GM13976 (cell line): Measurements from ENCODE around the gene CYSRT1.
A peak's percentile ranks its signal among the peaks of the same experiment; 100 is the strongest.

Experiments used
- DNase-seq: peaks from one replicate; pipeline ENCODE4 v3.0.0; 2012; ENCODE audit warnings: low spot score
- CTCF ChIP-seq: IDR thresholded peaks from 2 replicates; pipeline ENCODE4 v1.5.1; 2012; ENCODE audit warnings: borderline replicate concordance, mild to moderate bottlenecking; ENCODE audit not compliant: insufficient read depth; ENCODE audit errors: extremely low read depth, missing control alignments, control extremely low read depth
- in situ Hi-C: fragments of 300-500 bp; cut with MboI; formaldehyde crosslinking; loops from one replicate; pipeline ENCODE4 v1.12.0; 2022; ENCODE audit warnings: low sequenced_read_pairs, mixed read lengths, inconsistent platforms; ENCODE audit not compliant: unreplicated experiment

Gene CYSRT1

GRCh38 chr9:137224830-137225694, at the start of gene CYSRT1:
Gene CYSRT1 (plus strand): TSS chr9:137225174. CDS start chr9:137225622, 448 bp downstream.
- in situ Hi-C loops = loop anchor here (5.0 kb wide), 1 partner anchor 108 kb away; no protein-coding TSS in a partner anchor
- DNase-seq = no peak
- TF ChIP-seq CTCF = no peak

GRCh38 chr9:137175345-137175961, 49.5 kb upstream of the CYSRT1 start:
- in situ Hi-C loops = no loop called here
- peak; percentile 69 for DNase-seq
- TF ChIP-seq CTCF = peak; percentile 54

GRCh38 chr9:137176302-137177182, 48.4 kb upstream of the CYSRT1 start:
- TF ChIP-seq CTCF = peak; percentile 48
- in situ Hi-C loops = no loop called here
- DNase-seq = peak; percentile 76

- no peak for DNase-seq
- in situ Hi-C loops = no loop called here
- TF ChIP-seq CTCF = no peak
Measured at GRCh38 chr9:137178201-137178938, 46.6 kb upstream of the CYSRT1 start.

GRCh38 chr9:137178939-137179630, 45.9 kb upstream of the CYSRT1 start:
- TF ChIP-seq CTCF = no peak
- DNase-seq = no peak
- in situ Hi-C loops = no loop called here

GRCh38 chr9:137179761-137180160, 45.2 kb upstream of the CYSRT1 start:
- in situ Hi-C loops = no loop called here
- no peak for TF ChIP-seq CTCF
- no peak for DNase-seq
